Measurements from ENCODE around the gene HIBCH. TPM values are rescaled to one million over a fixed set of nuclear protein-coding genes. Genes with fewer than 3 reads are reported as not detected.
A peak's percentile ranks its signal among the peaks of the same experiment; 100 is the strongest.
"Not testable (repeated sequence)": the region's sequence is repeated elsewhere in the genome, so short reads cannot be mapped to it uniquely, and the experiment has no call there.

HIBCH gene
- polyA plus RNA-seq, 1 of the 3 experiments (the other 2 are of a cell fraction), result 8.4 TPM

GRCh38 chr2:190318514-190318913, 1.1 kb downstream of the HIBCH start:
- ChIA-PET CTCF (interaction anchor here (0.7 to 3.4 kb wide), 8 partner anchors 11 to 1687 kb away, joined by 3 to 25 read pairs (median 8); no protein-coding TSS in a partner anchor), POLR2A (interaction anchor here (0.8 to 1.4 kb wide), 2 partner anchors 12 to 661 kb away, joined by 3 read pairs; no protein-coding TSS in a partner anchor)
- Histone ChIP-seq H3K4me3 (ENCODE audit: low read depth in 2 of 2, low read length in 1 of 2) (peak overlapping the region; percentile 80 to 82), H3K9ac (peak overlapping the region; percentile 54; the same call in 1 of the 2 replicates), H3K9me2 (no peaks in the 10 kb centered on the region), H3F3A (replicated peaks; ENCODE audit: insufficient read depth) (peaks cover 8% of the 10 kb centered on the region), H3K4me2 (peak overlapping the region; percentile 90), H3K36me3 (replicated peaks in 1 of 2; ENCODE audit: control insufficient read depth in 1 of 2, insufficient read depth in 2 of 2, low read length in 1 of 2) (no peaks in the 10 kb centered on the region), H3K4me1 (ENCODE audit: control insufficient read depth in 1 of 2, insufficient read depth in 2 of 2, low read depth in 1 of 2, low read length in 1 of 2) (peaks cover 0 to 7% of the 10 kb centered on the region in 2 experiments; a peak in 2 of 4 replicates), H3K9me3 (no peaks in the 10 kb centered on the region), H3K27me3 (ENCODE audit: insufficient read depth) (no peaks in the 10 kb centered on the region), H2AFZ (ENCODE audit: low read depth) (peak overlapping the region; percentile 95), H3K27ac (ENCODE audit: low read depth in 2 of 2, low read length in 1 of 2) (peak overlapping the region in 1 of 2 experiments; percentile 86; a peak in 2 of 4 replicates), H4K20me1 (ENCODE audit: insufficient read depth) (no peaks in the 10 kb centered on the region), H3K79me2 (ENCODE audit: insufficient read depth) (peaks cover 35% of the 10 kb centered on the region)
- TF ChIP-seq USF2 (IDR thresholded peaks at IDR 0.05; ENCODE audit: borderline replicate concordance, low read depth, low read length), result no peak
- no peak for TF ChIP-seq EZH2phosphoT487 (IDR thresholded peaks at IDR 0.05; ENCODE audit: borderline replicate concordance, low read depth)
- no peak for TF ChIP-seq IRF3 (IDR thresholded peaks at IDR 0.05; ENCODE audit: low read depth, low read length)
- TF ChIP-seq RCOR1 (IDR thresholded peaks at IDR 0.05; ENCODE audit: low read length), result no peak
- no peak for DNase-seq
- 80% methylated on average over 4 of the region's 4 CpGs for WGBS (ENCODE audit: low lambda C conversion rate)

- CTCF ChIA-PET, result interaction anchor here (1.0 to 1.3 kb wide), 5 partner anchors 25 to 226 kb away, joined by 3 to 4 read pairs (median 4); no protein-coding TSS in a partner anchor
- POLR2A ChIA-PET, result no interaction called here
These were observed 4.4 kb downstream of the HIBCH start for GRCh38 chr2:190315273-190315672.

GRCh38 chr2:190313880-190314279, 5.7 kb downstream of the HIBCH start:
- Histone ChIP-seq H2AFZ (ENCODE audit: low read depth) (no peak overlapping the region), H3F3A (replicated peaks; ENCODE audit: insufficient read depth) (no peaks in the 10 kb centered on the region), H3K79me2 (ENCODE audit: insufficient read depth) (peaks cover 35% of the 10 kb centered on the region), H3K9me3 (no peaks in the 10 kb centered on the region), H3K27me3 (ENCODE audit: insufficient read depth) (no peaks in the 10 kb centered on the region), H3K4me2 (no peak overlapping the region), H3K4me3 (ENCODE audit: low read depth in 2 of 2, low read length in 1 of 2) (no peak overlapping the region), H4K20me1 (ENCODE audit: insufficient read depth) (no peaks in the 10 kb centered on the region), H3K9me2 (no peaks in the 10 kb centered on the region), H3K4me1 (ENCODE audit: control insufficient read depth in 1 of 2, insufficient read depth in 2 of 2, low read depth in 1 of 2, low read length in 1 of 2) (peaks cover 0 to 5% of the 10 kb centered on the region in 2 experiments; a peak in 2 of 4 replicates), H3K9ac (no peak overlapping the region), H3K27ac (ENCODE audit: low read depth in 2 of 2, low read length in 1 of 2) (no peak overlapping the region), H3K36me3 (replicated peaks in 1 of 2; ENCODE audit: control insufficient read depth in 1 of 2, insufficient read depth in 2 of 2, low read length in 1 of 2) (peaks cover 10 to 14% of the 10 kb centered on the region in 2 experiments)
- POLR2A ChIA-PET, result no interaction called here
- TF ChIP-seq MEF2A (IDR thresholded peaks at IDR 0.05; ENCODE audit: borderline replicate concordance, low read depth) (no peak), POLR2AphosphoS5 (IDR thresholded peaks at IDR 0.05; ENCODE audit: low read depth, low read length) (no peak), PBX3 (IDR thresholded peaks at IDR 0.05) (no peak)
- CTCF ChIA-PET, result interaction anchor here (0.6 to 2.4 kb wide), 8 partner anchors 21 to 303 kb away, joined by 3 to 10 read pairs (median 4); no protein-coding TSS in a partner anchor
- 83% methylated on average over 1 of the region's 1 CpG for WGBS (ENCODE audit: low lambda C conversion rate)
- DNase-seq, result no peak

More at GRCh38 chr2:190315273-190315672, 4.4 kb downstream of the HIBCH start:
- H3K27ac ChIP-seq (ENCODE audit: low read depth in 2 of 2, low read length in 1 of 2), result 0 out of 4 replicates have a peak overlapping the region, but pooled peaks of 1 of the 2 experiments have one; percentile 2
- H3K79me2 ChIP-seq (ENCODE audit: insufficient read depth), result peaks cover 39% of the 10 kb centered on the region
- H3K9me2 ChIP-seq, result no peaks in the 10 kb centered on the region
- no peaks in the 10 kb centered on the region for H3K27me3 ChIP-seq (ENCODE audit: insufficient read depth)
- no peak overlapping the region for H3K9ac ChIP-seq
- no peak for DNase-seq
- peaks cover 0 to 7% of the 10 kb centered on the region in 2 experiments; a peak in 2 of 4 replicates for H3K4me1 ChIP-seq (ENCODE audit: control insufficient read depth in 1 of 2, insufficient read depth in 2 of 2, low read depth in 1 of 2, low read length in 1 of 2)
- no peak overlapping the region for H2AFZ ChIP-seq (ENCODE audit: low read depth)
- H3K4me2 ChIP-seq, result no peak overlapping the region
- no peaks in the 10 kb centered on the region for H3K9me3 ChIP-seq
- 92% methylated on average over 2 of the region's 2 CpGs for WGBS (ENCODE audit: low lambda C conversion rate)
- H3K4me3 ChIP-seq (ENCODE audit: low read depth in 2 of 2, low read length in 1 of 2), result no peak overlapping the region
- no peak for TF ChIP-seq FOXJ3 (CRISPR knock-in tag; IDR thresholded peaks at IDR 0.05)
- TF ChIP-seq ELF1 (IDR thresholded peaks at IDR 0.05), result no peak
- TF ChIP-seq RXRA (IDR thresholded peaks at IDR 0.05; ENCODE audit: borderline replicate concordance, low read depth), result no peak
- TF ChIP-seq FOXM1 (IDR thresholded peaks at IDR 0.05; ENCODE audit: low read depth), result no peak
- no peaks in the 10 kb centered on the region for H4K20me1 ChIP-seq (ENCODE audit: insufficient read depth)
- H3K36me3 ChIP-seq (replicated peaks in 1 of 2; ENCODE audit: control insufficient read depth in 1 of 2, insufficient read depth in 2 of 2, low read length in 1 of 2), result peaks cover 6 to 7% of the 10 kb centered on the region in 2 experiments
- peaks cover 4% of the 10 kb centered on the region for H3F3A ChIP-seq (replicated peaks; ENCODE audit: insufficient read depth)

- H3K4me3 ChIP-seq (ENCODE audit: low read depth in 2 of 2, low read length in 1 of 2); H3K9ac ChIP-seq; H3K27me3 ChIP-seq (ENCODE audit: insufficient read depth); DNase-seq; H3K27ac ChIP-seq (ENCODE audit: low read depth in 2 of 2, low read length in 1 of 2); H2AFZ ChIP-seq (ENCODE audit: low read depth); H3K9me3 ChIP-seq; H3K4me2 ChIP-seq; H4K20me1 ChIP-seq (ENCODE audit: insufficient read depth); H3K9me2 ChIP-seq; H3K4me1 ChIP-seq (ENCODE audit: control insufficient read depth in 1 of 2, insufficient read depth in 2 of 2, low read depth in 1 of 2, low read length in 1 of 2); POLR2A ChIA-PET; H3F3A ChIP-seq (replicated peaks; ENCODE audit: insufficient read depth): not testable (repeated sequence)
- CTCF ChIA-PET, result interaction anchor here (0.9 to 2.4 kb wide), 2 partner anchors 224 to 550 kb away, joined by 3 to 10 read pairs; partner anchors contain the start of gene OSGEPL1
- Histone ChIP-seq H3K36me3 (replicated peaks in 1 of 2; ENCODE audit: control insufficient read depth in 1 of 2, insufficient read depth in 2 of 2, low read length in 1 of 2) (peaks cover 10 to 22% of the 10 kb centered on the region in 2 experiments), H3K79me2 (ENCODE audit: insufficient read depth) (peaks cover 22% of the 10 kb centered on the region)
- 74% methylated on average over 4 of the region's 5 CpGs for WGBS (ENCODE audit: low lambda C conversion rate)
These were observed 7.0 kb downstream of the HIBCH start for GRCh38 chr2:190312635-190313025.

All from SK-N-SH (cell line).